Neural progenitor cell (in vitro differentiated cells): Measurements from ENCODE around the gene LCMT1. TPM values are rescaled to one million over a fixed set of nuclear protein-coding genes. Genes with fewer than 3 reads are reported as not detected.

Source experiments
- DNase-seq: peaks from one replicate; pipeline ENCODE4 v3.0.0-alpha.2; 2016; ENCODE audit warnings: low spot score
- H2AFZ ChIP-seq: fragments of 200-600 bp; sonication (generic); replicated peaks from 2 replicates; pipeline ENCODE4 v1.6.1; 2016; ENCODE audit warnings: antibody characterized with exemption
- H3F3A ChIP-seq: fragments of 200-600 bp; sonication (generic); 2 replicates; pipeline ENCODE4 v1.6.1; 2016; ENCODE audit warnings: antibody characterized with exemption, low read depth
- H3K27ac ChIP-seq: fragments of 200-600 bp; sonication (generic); 2 replicates; pipeline ENCODE4 v1.5.1; 2016; ENCODE audit warnings: mild to moderate bottlenecking
- H3K27me3 ChIP-seq: fragments of 200-600 bp; sonication (generic); 2 replicates; pipeline ENCODE4 v1.6.1; 2016; ENCODE audit warnings: mild to moderate bottlenecking, moderate library complexity
- H3K36me3 ChIP-seq: fragments of 200-600 bp; sonication (generic); 2 replicates; pipeline ENCODE4 v1.5.1; 2016
- H3K4me1 ChIP-seq: fragments of 200-600 bp; sonication (generic); 2 replicates; pipeline ENCODE4 v1.6.1; 2016; ENCODE audit warnings: mixed run types
- H3K4me2 ChIP-seq: fragments of 200-600 bp; sonication (generic); 2 replicates; pipeline ENCODE4 v1.6.1; 2016
- H3K4me3 ChIP-seq: fragments of 200-600 bp; sonication (generic); 2 replicates; pipeline ENCODE4 v1.5.1; 2016
- H3K79me2 ChIP-seq: fragments of 200-600 bp; sonication (generic); 2 replicates; pipeline ENCODE4 v1.6.1; 2016; ENCODE audit warnings: low read depth
- H3K9ac ChIP-seq: fragments of 200-600 bp; sonication (generic); 2 replicates; pipeline ENCODE4 v1.6.1; 2016
- H3K9me3 ChIP-seq: fragments of 200-600 bp; sonication (generic); 2 replicates; pipeline ENCODE4 v1.5.1; 2016; ENCODE audit warnings: low read depth
- H4K20me1 ChIP-seq: fragments of 200-600 bp; sonication (generic); 2 replicates; pipeline ENCODE4 v1.6.1; 2016; ENCODE audit warnings: low read depth
- H3K27ac Mint-ChIP-seq: 3 replicates; pipeline ENCODE4 v1.8.0; 2021; ENCODE audit warnings: mixed read lengths
- H3K27me3 Mint-ChIP-seq: 2 replicates; pipeline ENCODE4 v1.8.0; 2022; ENCODE audit warnings: low read depth, mild to moderate bottlenecking, inconsistent platforms, moderate library complexity, mixed read lengths; ENCODE audit not compliant: insufficient read depth
- H3K36me3 Mint-ChIP-seq: 3 replicates; pipeline ENCODE4 v1.8.0; 2021; ENCODE audit warnings: mixed read lengths
- H3K4me1 Mint-ChIP-seq: 3 replicates; pipeline ENCODE4 v1.8.0; 2021; ENCODE audit warnings: mixed read lengths
- H3K4me3 Mint-ChIP-seq: 3 replicates; pipeline ENCODE4 v1.8.0; 2021; ENCODE audit warnings: mild to moderate bottlenecking, moderate library complexity, mixed read lengths
- H3K9me3 Mint-ChIP-seq: 3 replicates; pipeline ENCODE4 v1.8.0; 2020; ENCODE audit warnings: mixed read lengths
- CTCF ChIP-seq: fragments of 200-600 bp; sonication (generic); IDR thresholded peaks from 2 replicates; pipeline ENCODE4 v1.5.1; 2017; ENCODE audit warnings: antibody characterized with exemption, mild to moderate bottlenecking
- EZH2 ChIP-seq: fragments of 200-600 bp; sonication (generic); IDR thresholded peaks from 2 replicates; pipeline ENCODE4 v1.6.1; 2017; ENCODE audit warnings: antibody characterized with exemption, mild to moderate bottlenecking, moderate library complexity
- EZH2phosphoT487 ChIP-seq: fragments of 200-600 bp; sonication (generic); IDR thresholded peaks from 2 replicates; pipeline ENCODE4 v1.6.1; 2017; ENCODE audit warnings: antibody characterized with exemption
- total RNA-seq: library from RNA; depleted of rRNA; stranded (reverse); fragments of >200 nt; gene quantifications from 2 replicates; pipeline ENCODE4 v1.2.3, GENCODE V29; 2015; ENCODE audit warnings: low replicate concordance

LCMT1 gene
- total RNA-seq, 1 donor from 2014 or later, result 73.4 TPM

DNA sequence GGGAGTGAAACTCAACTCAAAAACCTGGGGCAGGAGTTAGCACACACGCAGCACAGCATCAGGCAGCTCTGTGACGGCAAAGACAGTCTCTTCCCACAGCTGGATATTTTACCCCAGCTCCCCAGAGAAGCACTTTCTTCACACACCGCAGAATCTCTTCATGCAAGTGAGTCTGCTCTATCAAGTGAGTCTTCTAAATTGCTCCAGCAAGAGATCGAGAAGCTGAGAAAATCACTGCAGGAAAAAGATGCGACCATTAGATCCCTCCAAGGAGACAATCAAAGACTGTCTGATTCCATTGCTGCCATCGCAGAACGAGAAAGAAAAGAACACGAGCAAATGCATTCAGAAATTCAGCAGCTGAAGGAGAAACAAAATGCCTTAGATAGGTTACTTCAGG is 16.9 kb upstream of the LCMT1 start:
- Mint-ChIP-seq H3K27ac (no peak overlapping the region), H3K4me3 (no peak overlapping the region), H3K27me3 (peaks cover 2% of the 10 kb centered on the region), H3K9me3 (no peaks in the 10 kb centered on the region), H3K4me1 (peaks cover 4% of the 10 kb centered on the region), H3K36me3 (no peaks in the 10 kb centered on the region)
- Histone ChIP-seq H3K27ac (no peak overlapping the region), H3F3A (no peaks in the 10 kb centered on the region), H3K9ac (no peak overlapping the region), H3K4me2 (no peak overlapping the region), H3K79me2 (no peaks in the 10 kb centered on the region), H3K36me3 (no peaks in the 10 kb centered on the region), H3K27me3 (peaks cover 43% of the 10 kb centered on the region), H2AFZ (no peak overlapping the region), H4K20me1 (no peaks in the 10 kb centered on the region), H3K4me1 (no peaks in the 10 kb centered on the region), H3K4me3 (no peak overlapping the region), H3K9me3 (no peaks in the 10 kb centered on the region)
- TF ChIP-seq EZH2 (no peak), EZH2phosphoT487 (no peak), CTCF (no peak)
- DNase-seq, result no peak

DNA sequence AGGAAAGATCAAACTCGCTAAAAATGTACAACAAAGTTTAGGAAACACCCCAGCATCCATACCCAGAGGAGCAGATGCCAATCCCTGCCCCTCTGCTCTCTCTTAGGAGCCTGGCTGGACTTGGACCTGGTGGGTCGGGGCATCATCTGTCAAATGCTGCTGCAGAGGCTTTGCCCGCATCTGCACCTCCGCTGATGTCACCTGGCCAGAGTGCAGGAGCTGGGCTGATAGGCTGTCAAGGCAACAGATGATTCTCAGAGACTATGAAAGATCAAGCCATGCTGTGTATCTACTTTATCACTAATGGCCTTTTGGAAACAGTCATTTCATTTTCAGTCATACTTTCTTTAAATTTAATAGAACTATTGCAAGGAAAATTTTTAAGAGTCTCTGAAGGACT is 15.9 kb upstream of the LCMT1 start:
- Mint-ChIP-seq H3K9me3 (no peaks in the 10 kb centered on the region), H3K36me3 (no peaks in the 10 kb centered on the region), H3K4me3 (no peak overlapping the region), H3K27me3 (peaks cover 2% of the 10 kb centered on the region), H3K4me1 (no peaks in the 10 kb centered on the region), H3K27ac (no peak overlapping the region)
- Histone ChIP-seq H3K27ac (no peak overlapping the region), H2AFZ (no peak overlapping the region), H3K9me3 (no peaks in the 10 kb centered on the region), H3K27me3 (peaks cover 43% of the 10 kb centered on the region), H3K9ac (no peak overlapping the region), H3F3A (no peaks in the 10 kb centered on the region), H3K4me2 (no peak overlapping the region), H3K4me1 (no peaks in the 10 kb centered on the region), H3K36me3 (no peaks in the 10 kb centered on the region), H3K79me2 (no peaks in the 10 kb centered on the region), H3K4me3 (no peak overlapping the region), H4K20me1 (no peaks in the 10 kb centered on the region)
- no peak for DNase-seq
- TF ChIP-seq EZH2phosphoT487, result no peak
- TF ChIP-seq EZH2, result no peak
- no peak for TF ChIP-seq CTCF

DNA sequence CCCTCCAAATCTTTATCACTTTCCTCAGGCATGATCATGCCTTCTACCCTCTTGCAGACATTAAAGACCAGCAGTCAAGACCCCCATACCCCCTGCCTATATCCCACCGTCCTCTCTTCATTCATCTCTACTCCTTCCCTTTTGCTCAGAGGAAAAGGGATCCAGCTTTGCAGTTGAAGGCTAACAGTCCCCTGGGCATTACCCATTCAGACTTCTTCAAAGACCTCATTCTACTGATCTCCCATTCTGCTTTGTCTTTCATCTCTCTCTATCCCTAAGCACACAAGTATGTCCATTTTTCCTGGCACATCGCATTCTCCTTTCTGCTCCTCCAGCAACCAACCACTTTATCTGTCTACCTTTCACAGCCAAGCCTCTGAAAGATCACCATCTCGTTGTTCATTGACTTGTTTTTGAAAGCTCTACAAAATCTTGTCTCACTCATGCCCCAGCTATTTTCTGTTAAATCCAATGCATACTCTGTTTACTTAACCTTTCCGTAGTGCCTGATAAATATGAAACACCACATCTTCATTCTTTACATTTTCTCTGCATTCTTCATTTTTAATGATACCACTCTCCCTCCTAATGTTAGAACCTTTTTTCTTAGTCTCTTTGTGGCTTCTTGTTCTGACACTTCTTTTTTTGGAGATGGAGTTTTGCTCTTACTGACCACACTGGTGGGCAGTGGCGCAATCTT is 14.1 kb upstream of the LCMT1 start:
- Histone ChIP-seq H3K36me3 (no peaks in the 10 kb centered on the region), H3F3A (no peaks in the 10 kb centered on the region), H3K79me2 (no peaks in the 10 kb centered on the region), H3K4me3 (no peak overlapping the region), H3K27ac (no peak overlapping the region), H3K9me3 (no peaks in the 10 kb centered on the region), H3K27me3 (peaks cover 43% of the 10 kb centered on the region), H4K20me1 (no peaks in the 10 kb centered on the region), H3K9ac (no peak overlapping the region), H3K4me2 (no peak overlapping the region), H2AFZ (no peak overlapping the region), H3K4me1 (no peaks in the 10 kb centered on the region)
- Mint-ChIP-seq H3K4me3 (no peak overlapping the region), H3K36me3 (no peaks in the 10 kb centered on the region), H3K27me3 (peaks cover 2% of the 10 kb centered on the region), H3K27ac (no peak overlapping the region), H3K4me1 (no peaks in the 10 kb centered on the region), H3K9me3 (no peaks in the 10 kb centered on the region)
- no peak for TF ChIP-seq EZH2
- no peak for TF ChIP-seq EZH2phosphoT487
- TF ChIP-seq CTCF, result no peak
- DNase-seq, result no peak
